ENCODE data around the gene CEMIP. TPM values are rescaled to one million over a fixed set of nuclear protein-coding genes. Genes with fewer than 3 reads are reported as not detected.

Gene CEMIP
- polyA plus RNA-seq, 1 donor (not counting 4 experiments of a cell fraction or from before 2014, with no cell fraction given): 2.3 TPM

GRCh38 chr15:80888846-80889245, 109.7 kb downstream of the CEMIP start:
- no peak overlapping the region for H2AFZ ChIP-seq (ENCODE audit: control insufficient read depth, low read length)
- H3K36me3 ChIP-seq (ENCODE audit: control insufficient read depth in 2 of 2, extremely low read depth in 1 of 2, insufficient read depth in 2 of 2, low read length in 2 of 2): peaks cover 0 to 2% of the 10 kb centered on the region in 2 experiments
- no peak overlapping the region for H3K4me3 ChIP-seq (ENCODE audit: control insufficient read depth in 2 of 3, extremely low read depth in 1 of 3, insufficient read depth in 2 of 3, low read depth in 1 of 3, low read length in 3 of 3)
- H3K27me3 ChIP-seq (ENCODE audit: control insufficient read depth, extremely low read depth, insufficient read depth, low read length): no peaks in the 10 kb centered on the region
- no peak overlapping the region for H3K27ac ChIP-seq (ENCODE audit: control insufficient read depth, insufficient read depth, low read length)
- H3K9me3 ChIP-seq (ENCODE audit: control insufficient read depth, low read depth, low read length): no peaks in the 10 kb centered on the region
- H4K20me1 ChIP-seq (ENCODE audit: control insufficient read depth, extremely low read depth, insufficient read depth, low read length): no peaks in the 10 kb centered on the region
- no peaks in the 10 kb centered on the region for H3K79me2 ChIP-seq (ENCODE audit: control insufficient read depth, insufficient read depth, low read length)
- no peak for FAIRE-seq
- no peak overlapping the region for H3K9ac ChIP-seq (ENCODE audit: control insufficient read depth, extremely low read depth, insufficient read depth, low read length)
- TF ChIP-seq CTCF (optimal IDR thresholded peaks at IDR 0.05 in 1 of 3, IDR thresholded peaks at IDR 0.05 in 1 of 3, conservative IDR thresholded peaks at IDR 0.05 in 1 of 3; ENCODE audit: extremely low read depth in 1 of 3, insufficient read depth in 2 of 3, low read length in 3 of 3) (no peak), EZH2 (IDR thresholded peaks at IDR 0.05; ENCODE audit: low read length) (no peak)
- no peaks in the 10 kb centered on the region for H3K4me1 ChIP-seq (ENCODE audit: control insufficient read depth, extremely low read depth, insufficient read depth, low read length)
- no peak overlapping the region for H3K4me2 ChIP-seq (ENCODE audit: control insufficient read depth, extremely low read depth, insufficient read depth, low read depth, low read length)
- dilution Hi-C loops (cut with MboI; ENCODE audit: extremely low pct_ligation_motif_present, low sequenced_read_pairs): no loop called here
- DNase-seq (ENCODE audit: low read depth, low spot score): no peak
- no peaks in the 10 kb centered on the region for H3K9me1 ChIP-seq (ENCODE audit: control insufficient read depth, extremely low read depth, insufficient read depth, low read length)

- FAIRE-seq (no peak), DNase-seq (ENCODE audit: low read depth, low spot score) (no peak)
- Histone ChIP-seq H3K27ac (ENCODE audit: control insufficient read depth, insufficient read depth, low read length) (no peak overlapping the region), H3K36me3 (ENCODE audit: control insufficient read depth in 2 of 2, extremely low read depth in 1 of 2, insufficient read depth in 2 of 2, low read length in 2 of 2) (peaks cover 0 to 2% of the 10 kb centered on the region in 2 experiments), H3K4me3 (ENCODE audit: control insufficient read depth in 2 of 3, extremely low read depth in 1 of 3, insufficient read depth in 2 of 3, low read depth in 1 of 3, low read length in 3 of 3) (no peak overlapping the region), H3K9ac (ENCODE audit: control insufficient read depth, extremely low read depth, insufficient read depth, low read length) (no peak overlapping the region), H3K4me2 (ENCODE audit: control insufficient read depth, extremely low read depth, insufficient read depth, low read depth, low read length) (no peak overlapping the region), H2AFZ (ENCODE audit: control insufficient read depth, low read length) (no peak overlapping the region), H4K20me1 (ENCODE audit: control insufficient read depth, extremely low read depth, insufficient read depth, low read length) (no peaks in the 10 kb centered on the region), H3K79me2 (ENCODE audit: control insufficient read depth, insufficient read depth, low read length) (no peaks in the 10 kb centered on the region), H3K9me1 (ENCODE audit: control insufficient read depth, extremely low read depth, insufficient read depth, low read length) (no peaks in the 10 kb centered on the region), H3K4me1 (ENCODE audit: control insufficient read depth, extremely low read depth, insufficient read depth, low read length) (no peaks in the 10 kb centered on the region), H3K9me3 (ENCODE audit: control insufficient read depth, low read depth, low read length) (no peaks in the 10 kb centered on the region), H3K27me3 (ENCODE audit: control insufficient read depth, extremely low read depth, insufficient read depth, low read length) (no peaks in the 10 kb centered on the region)
- dilution Hi-C loops (cut with MboI; ENCODE audit: extremely low pct_ligation_motif_present, low sequenced_read_pairs): no loop called here
- TF ChIP-seq CTCF (optimal IDR thresholded peaks at IDR 0.05 in 1 of 3, IDR thresholded peaks at IDR 0.05 in 1 of 3, conservative IDR thresholded peaks at IDR 0.05 in 1 of 3; ENCODE audit: extremely low read depth in 1 of 3, insufficient read depth in 2 of 3, low read length in 3 of 3): no peak
Measured at GRCh38 chr15:80890341-80891005, 111.3 kb downstream of the CEMIP start.

Data from keratinocyte (primary cell).